K562 (cell line): ENCODE data around the gene WASF2. TPM values are rescaled to one million over a fixed set of nuclear protein-coding genes. Genes with fewer than 3 reads are reported as not detected.

Experiments used
- ATAC-seq: fragments of 200-7000 bp; cut with Tn5 transposase; 3 replicates; pipeline ENCODE4 v1.9.1; 2020; ENCODE audit warnings: moderate library complexity
- BruUV-seq: library from RNA; stranded (reverse); fragments of 400-500 nt; replicated peaks from 2 replicates; lab custom pipeline; 2021; lab: Mats Ljungman, UMichigan
- CTCF ChIA-PET: fragments of 300-600 bp; formaldehyde crosslinking; extraction: SDS; loops from one replicate; lab custom pipeline; 2021; ENCODE audit warnings: low intra/inter-chr PET ratio; lab: Yijun Ruan, JAX
- POLR2A ChIA-PET: fragments of 300-600, 350-650 bp; sonication (Branson Sonifier 250); formaldehyde crosslinking; extraction: SDS; loops from one replicate; lab custom pipeline; 2021; ENCODE audit warnings: antibody characterized with exemption, inconsistent platforms; lab: Yijun Ruan, JAX
- DNase-seq, 4 experiments: peaks; one replicate each; pipeline versions ENCODE4 v3.0.0 to v3.0.0-alpha.2; 2011 to 2018; ENCODE audit warnings: low spot score in 3 of 4, mixed read lengths in 3 of 4; ENCODE audit errors: extremely low read depth in 1 of 4
- FAIRE-seq: peaks from 2 replicates; lab custom pipeline; 2011; peaks lifted over from hg19 to GRCh38; lab: Jason Lieb, UNC
- H2AFZ ChIP-seq: 2 replicates; pipeline ENCODE4 v1.6.0; 2011; ENCODE audit warnings: low read depth, low read length, control low read depth, inconsistent platforms
- H3K27ac ChIP-seq: fragments of 200-600 bp; 3 replicates; pipeline ENCODE4 v1.8.0; 2011; ENCODE audit warnings: low read depth, mild to moderate bottlenecking, control low read depth, inconsistent platforms, low read length, moderate library complexity, mixed read lengths; ENCODE audit errors: extremely low read depth
- H3K27me3 ChIP-seq, 2 experiments: fragments of 300-600 bp in 1 of 2; 2 replicates in 1 of 2; 3 replicates in 1 of 2; pipeline versions ENCODE4 v1.6.0 to v1.8.0; 2011; ENCODE audit warnings: inconsistent platforms in 2 of 2, low read length in 2 of 2, mild to moderate bottlenecking in 1 of 2, mixed read lengths in 1 of 2, moderate library complexity in 1 of 2; ENCODE audit not compliant: control insufficient read depth in 2 of 2, insufficient read depth in 2 of 2
- H3K36me3 ChIP-seq: fragments of 300-600 bp; 3 replicates; pipeline ENCODE4 v1.8.0; 2011; ENCODE audit warnings: mild to moderate bottlenecking, low read length, inconsistent platforms; ENCODE audit not compliant: control insufficient read depth, insufficient read depth
- H3K4me1 ChIP-seq, 2 experiments: fragments of 200-600 bp in 1 of 2; replicated peaks in 1 of 2; 2 replicates in 1 of 2; 3 replicates in 1 of 2; pipeline versions ENCODE4 v1.5.1 to v1.8.0; 2011; ENCODE audit warnings: inconsistent platforms in 2 of 2, low read length in 2 of 2, mild to moderate bottlenecking in 1 of 2, mixed read lengths in 1 of 2, moderate library complexity in 1 of 2; ENCODE audit not compliant: control insufficient read depth in 2 of 2, insufficient read depth in 2 of 2
- H3K4me2 ChIP-seq: 2 replicates; pipeline ENCODE4 v1.6.1; 2011; ENCODE audit warnings: low read length, control low read depth, inconsistent platforms, mixed read lengths; ENCODE audit not compliant: insufficient read depth
- H3K4me3 ChIP-seq: fragments of 200-600 bp; sonication (generic), shearing (Covaris generic); 2 replicates; pipeline ENCODE4 v1.5.1; 2016; ENCODE audit warnings: control low read depth, inconsistent platforms
- H3K79me2 ChIP-seq: fragments of 200-600 bp; 3 replicates; pipeline ENCODE4 v1.8.0; 2011; ENCODE audit warnings: low read length, inconsistent platforms; ENCODE audit not compliant: control insufficient read depth, insufficient read depth
- H3K9ac ChIP-seq, 2 experiments: 2 replicates each; pipeline versions ENCODE4 v1.6.0 to v1.6.1; 2011; ENCODE audit warnings: low read depth in 2 of 2, low read length in 2 of 2, control low read depth in 1 of 2, inconsistent platforms in 1 of 2, mild to moderate bottlenecking in 1 of 2, mixed read lengths in 1 of 2; ENCODE audit not compliant: insufficient read depth in 1 of 2
- H3K9me1 ChIP-seq: one replicate; pipeline ENCODE4 v1.6.0; 2011; ENCODE audit warnings: inconsistent platforms, mild to moderate bottlenecking, low read length, moderate library complexity; ENCODE audit not compliant: control insufficient read depth, insufficient read depth
- H3K9me3 ChIP-seq: replicated peaks from 2 replicates; pipeline ENCODE4 v1.5.1; 2011; ENCODE audit warnings: low read depth, low read length, inconsistent platforms; ENCODE audit not compliant: control insufficient read depth, insufficient read depth
- H4K20me1 ChIP-seq: replicated peaks from 2 replicates; pipeline ENCODE4 v1.6.1; 2011; ENCODE audit warnings: low read length, inconsistent platforms, mixed read lengths; ENCODE audit not compliant: control insufficient read depth, insufficient read depth
- C11orf30 ChIP-seq: fragments of 450-650 bp; IDR thresholded peaks from 2 replicates; pipeline ENCODE4 v1.6.1; 2016; ENCODE audit warnings: low read depth, mild to moderate bottlenecking
- ESRRA ChIP-seq: fragments of 450-650 bp; IDR thresholded peaks from 2 replicates; pipeline ENCODE4 v1.6.1; 2014; ENCODE audit warnings: low read depth, mild to moderate bottlenecking, moderate library complexity, borderline replicate concordance
- NFXL1 ChIP-seq: fragments of 450-650 bp; formaldehyde crosslinking; IDR thresholded peaks from 2 replicates; pipeline ENCODE4 v1.4.0; 2021; ENCODE audit warnings: mild to moderate bottlenecking
- YY1 ChIP-seq, 3 experiments: IDR thresholded peaks; 2 replicates each; pipeline ENCODE4 v1.6.1; 2011; ENCODE audit warnings: low read length in 2 of 3, mild to moderate bottlenecking in 2 of 3, moderate library complexity in 2 of 3, borderline replicate concordance in 1 of 3, control low read depth in 1 of 3, low read depth in 1 of 3; ENCODE audit not compliant: insufficient read depth in 3 of 3, insufficient replicate concordance in 2 of 3, control insufficient read depth in 1 of 3, insufficient read length in 1 of 3; ENCODE audit errors: extremely low read depth in 1 of 3
- ZC3H4 ChIP-seq: sonication (generic); formaldehyde crosslinking; IDR thresholded peaks from 2 replicates; pipeline ENCODE4 v1.9.0; 2021; ENCODE audit warnings: missing genetic modification reagents, borderline replicate concordance
- ZNF347 ChIP-seq: fragments of 450-650 bp; formaldehyde crosslinking; IDR thresholded peaks from 2 replicates; pipeline ENCODE4 v1.4.0; 2020; ENCODE audit warnings: low read depth, mild to moderate bottlenecking, moderate library complexity
- ZZZ3 ChIP-seq: fragments of 450-650 bp; IDR thresholded peaks from 2 replicates; pipeline ENCODE4 v1.6.1; 2016; ENCODE audit warnings: antibody characterized with exemption, mild to moderate bottlenecking, moderate library complexity
- WGBS: fragments of 100-300 bp; shearing (Covaris generic); methylation state at CpG from one replicate; pipeline ENCODE4 v1.1.6; 2016; ENCODE audit warnings: low coverage, mixed read lengths; ENCODE audit not compliant: insufficient coverage; ENCODE audit errors: missing lambda C conversion rate; 5-methylcytosine and 5-hydroxymethylcytosine counted together
- in situ Hi-C: fragments of 300-500 bp; cut with MboI; formaldehyde crosslinking; loops from 4 replicates; pipeline ENCODE4 v1.15.0; 2018; ENCODE audit warnings: inconsistent platforms, mixed read lengths
- intact Hi-C: fragments of 100-400 bp; cut with micrococcal nuclease; formaldehyde crosslinking; loops from 2 replicates; pipeline ENCODE4 v1.14.2; 2022
- polyA plus RNA-seq, 8 experiments: library from polyadenylated mRNA; depleted of rRNA in 4 of 8; stranded (reverse) in 5 of 8; unstranded in 3 of 8; fragments of >200 nt; fragmentation: Nextera tagmentation in 2 of 8; fragmentation: Illumina TruSeq in 1 of 8; extraction: Ambion mirVana in 2 of 8; extraction: Trizol in 1 of 8; gene quantifications; 2 replicates each; pipeline versions ENCODE4 v1.2.1 to v1.2.3, GENCODE V29; 2011 to 2014; ENCODE audit warnings: inconsistent platforms in 1 of 8, missing spikeins in 1 of 8
- total RNA-seq, 7 experiments: library from RNA; depleted of rRNA in 6 of 7; stranded (reverse); fragments of >200 nt in 6 of 7; fragmentation: Illumina TruSeq in 2 of 7; extraction: Trizol in 2 of 7; gene quantifications; 2 replicates each; pipeline versions ENCODE4 v1.2.1 to v1.2.3, GENCODE V29; 2011 to 2021; ENCODE audit warnings: low replicate concordance in 1 of 7
- TF ChIP-seq, protein P1 (sequence below): fragments of 250-450 bp; sonication (Bioruptor Pico); IDR thresholded peaks from 2 replicates; pipeline ENCODE4 v1.8.0; 2022; ENCODE audit warnings: moderate library complexity, mild to moderate bottlenecking, inconsistent platforms
- TF ChIP-seq, protein P2 (sequence below): fragments of 250-450 bp; sonication (Bioruptor Pico); IDR thresholded peaks from 2 replicates; pipeline ENCODE4 v1.8.0; 2022; ENCODE audit warnings: inconsistent platforms, mild to moderate bottlenecking, moderate library complexity, borderline replicate concordance
- TF ChIP-seq, protein P3 (sequence below): fragments of 250-450 bp; sonication (Bioruptor Pico); IDR thresholded peaks from 2 replicates; pipeline ENCODE4 v1.5.0; 2021; ENCODE audit warnings: mild to moderate bottlenecking, moderate library complexity
- TF ChIP-seq, protein P4 (sequence below): sonication (generic); formaldehyde crosslinking; IDR thresholded peaks from 2 replicates; pipeline ENCODE4 v1.8.1; 2022; ENCODE audit warnings: missing genetic modification reagents

Gene WASF2
- total and polyA plus RNA-seq, 9 of the 15 experiments (the other 6 are each of a cell fraction or from before 2014, with no cell fraction given) = 8.2 to 163 (median 31.2) TPM

DNA sequence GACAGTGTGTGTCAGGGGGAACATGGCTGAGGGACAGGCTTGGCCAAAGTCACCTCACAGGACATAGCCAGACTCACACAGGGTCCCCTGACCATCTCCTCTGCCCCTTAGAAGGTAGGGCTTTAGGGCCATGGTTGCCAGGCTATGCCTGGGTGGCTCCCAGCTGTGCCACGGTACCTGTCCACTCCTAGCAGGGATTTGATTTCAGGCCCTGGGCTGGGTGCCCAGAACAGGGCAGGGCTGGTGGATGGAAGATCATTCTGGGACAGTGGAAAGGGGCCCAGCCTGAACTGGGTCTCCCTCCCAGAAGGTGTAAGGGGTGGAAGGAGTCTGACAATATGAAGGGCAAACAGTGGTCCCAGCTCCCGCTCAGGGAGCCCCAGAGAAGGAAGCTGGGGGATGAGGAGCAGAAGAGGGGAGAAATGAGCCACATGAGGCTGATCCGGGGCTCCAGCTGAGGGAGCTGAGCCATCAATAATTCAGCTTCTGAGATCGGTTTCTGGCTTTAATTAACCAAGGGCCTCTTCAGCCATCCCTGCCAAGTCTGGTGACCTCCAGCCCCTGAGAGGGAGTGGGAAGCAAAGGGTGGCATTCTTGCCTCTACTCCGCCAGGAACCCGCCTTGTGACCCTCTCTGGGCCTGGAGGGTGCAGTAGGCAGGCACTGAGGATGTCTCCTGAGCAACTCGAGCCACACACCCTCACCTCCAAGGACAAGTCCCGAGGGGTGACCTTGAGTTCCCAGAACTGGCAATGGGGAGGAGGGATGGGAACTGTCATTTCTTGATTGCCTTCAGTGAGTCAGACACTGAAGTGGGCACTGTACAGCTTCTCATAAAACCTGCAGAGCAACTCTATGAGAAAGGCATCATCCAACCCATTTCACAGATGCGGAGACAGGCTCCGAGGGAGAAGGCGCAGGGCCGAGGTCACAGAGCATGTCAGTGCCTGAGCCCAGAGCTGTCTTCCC is 108.9 kb downstream of the WASF2 start:
- CTCF ChIA-PET = no interaction called here
- FAIRE-seq = no peak
- TF ChIP-seq, protein P1, sequence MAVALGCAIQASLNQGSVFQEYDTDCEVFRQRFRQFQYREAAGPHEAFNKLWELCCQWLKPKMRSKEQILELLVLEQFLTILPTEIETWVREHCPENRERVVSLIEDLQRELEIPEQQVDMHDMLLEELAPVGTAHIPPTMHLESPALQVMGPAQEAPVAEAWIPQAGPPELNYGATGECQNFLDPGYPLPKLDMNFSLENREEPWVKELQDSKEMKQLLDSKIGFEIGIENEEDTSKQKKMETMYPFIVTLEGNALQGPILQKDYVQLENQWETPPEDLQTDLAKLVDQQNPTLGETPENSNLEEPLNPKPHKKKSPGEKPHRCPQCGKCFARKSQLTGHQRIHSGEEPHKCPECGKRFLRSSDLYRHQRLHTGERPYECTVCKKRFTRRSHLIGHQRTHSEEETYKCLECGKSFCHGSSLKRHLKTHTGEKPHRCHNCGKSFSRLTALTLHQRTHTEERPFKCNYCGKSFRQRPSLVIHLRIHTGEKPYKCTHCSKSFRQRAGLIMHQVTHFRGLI = no peak
- TF ChIP-seq YY1 (IDR thresholded peaks at IDR 0.05; ENCODE audit: borderline replicate concordance in 1 of 3, control insufficient read depth in 1 of 3, extremely low read depth in 1 of 3, insufficient read depth in 3 of 3, insufficient read length in 1 of 3, insufficient replicate concordance in 2 of 3, low read depth in 1 of 3, low read length in 2 of 3) = no peak
- TF ChIP-seq ZNF347 (CRISPR knock-in tag) = no peak
- no peak for TF ChIP-seq ZZZ3
- TF ChIP-seq C11orf30 = no peak
- no peak for TF ChIP-seq ZC3H4
- TF ChIP-seq, protein P2, sequence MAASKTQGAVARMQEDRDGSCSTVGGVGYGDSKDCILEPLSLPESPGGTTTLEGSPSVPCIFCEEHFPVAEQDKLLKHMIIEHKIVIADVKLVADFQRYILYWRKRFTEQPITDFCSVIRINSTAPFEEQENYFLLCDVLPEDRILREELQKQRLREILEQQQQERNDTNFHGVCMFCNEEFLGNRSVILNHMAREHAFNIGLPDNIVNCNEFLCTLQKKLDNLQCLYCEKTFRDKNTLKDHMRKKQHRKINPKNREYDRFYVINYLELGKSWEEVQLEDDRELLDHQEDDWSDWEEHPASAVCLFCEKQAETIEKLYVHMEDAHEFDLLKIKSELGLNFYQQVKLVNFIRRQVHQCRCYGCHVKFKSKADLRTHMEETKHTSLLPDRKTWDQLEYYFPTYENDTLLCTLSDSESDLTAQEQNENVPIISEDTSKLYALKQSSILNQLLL (CRISPR knock-in tag) = 0 out of 2 replicates have a peak, but pooled peaks have one; percentile 19
- TF ChIP-seq ESRRA = peak; percentile 79
- TF ChIP-seq NFXL1 (CRISPR knock-in tag) = no peak
- TF ChIP-seq, protein P3, sequence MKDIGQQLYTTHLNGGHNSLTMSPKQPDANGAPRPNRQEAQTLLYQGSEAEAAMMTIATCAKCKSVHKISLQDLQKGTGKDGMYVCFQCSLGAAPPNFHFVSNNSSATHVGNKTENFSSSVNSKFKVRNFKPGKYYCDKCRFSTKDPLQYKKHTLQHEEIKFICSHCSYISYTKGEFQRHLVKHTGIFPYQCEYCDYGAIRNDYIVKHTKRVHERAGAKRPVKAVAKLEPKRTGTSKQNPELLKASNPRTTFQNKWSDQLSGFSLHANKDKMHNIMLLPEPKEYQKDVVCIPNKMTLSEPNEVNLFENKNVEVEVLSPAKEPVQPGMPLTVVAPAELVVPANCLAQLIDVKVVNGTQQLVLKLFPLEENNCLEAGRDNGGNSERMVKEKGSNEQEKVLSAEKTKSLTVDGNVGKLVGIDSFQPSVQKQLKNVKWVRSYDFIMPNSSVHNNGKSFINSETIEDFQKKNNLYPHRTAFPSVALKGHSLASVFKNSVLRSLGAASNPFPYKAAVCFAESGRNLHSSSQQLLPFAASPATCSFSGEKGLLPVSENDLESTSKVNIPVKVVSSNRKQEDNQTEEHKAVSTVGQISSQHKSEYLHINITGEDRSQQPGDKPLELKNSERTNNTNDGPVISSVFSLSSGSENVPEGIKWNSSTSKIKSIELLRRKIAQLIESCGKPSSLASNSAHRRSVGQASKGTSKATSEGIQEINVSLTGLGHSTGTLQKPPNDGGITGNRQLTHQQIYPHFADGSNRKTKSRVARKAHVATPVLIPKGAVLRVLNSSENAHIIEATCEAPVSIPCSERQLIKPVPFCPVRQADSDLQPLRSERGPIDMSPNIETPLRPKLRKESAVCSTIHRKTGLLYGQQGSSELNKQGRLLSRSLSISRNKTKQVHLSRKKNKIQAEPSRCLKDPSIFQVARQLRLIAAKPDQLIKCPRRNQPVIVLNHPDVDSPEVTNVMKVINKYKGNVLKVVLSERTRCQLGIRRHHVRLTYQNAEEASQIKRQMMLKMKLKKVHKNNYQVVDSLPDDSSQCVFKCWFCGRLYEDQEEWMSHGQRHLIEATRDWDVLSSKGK (CRISPR knock-in tag) = no peak
- TF ChIP-seq, protein P4, sequence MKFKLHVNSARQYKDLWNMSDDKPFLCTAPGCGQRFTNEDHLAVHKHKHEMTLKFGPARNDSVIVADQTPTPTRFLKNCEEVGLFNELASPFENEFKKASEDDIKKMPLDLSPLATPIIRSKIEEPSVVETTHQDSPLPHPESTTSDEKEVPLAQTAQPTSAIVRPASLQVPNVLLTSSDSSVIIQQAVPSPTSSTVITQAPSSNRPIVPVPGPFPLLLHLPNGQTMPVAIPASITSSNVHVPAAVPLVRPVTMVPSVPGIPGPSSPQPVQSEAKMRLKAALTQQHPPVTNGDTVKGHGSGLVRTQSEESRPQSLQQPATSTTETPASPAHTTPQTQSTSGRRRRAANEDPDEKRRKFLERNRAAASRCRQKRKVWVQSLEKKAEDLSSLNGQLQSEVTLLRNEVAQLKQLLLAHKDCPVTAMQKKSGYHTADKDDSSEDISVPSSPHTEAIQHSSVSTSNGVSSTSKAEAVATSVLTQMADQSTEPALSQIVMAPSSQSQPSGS = no peak

More for the DNA sequence above, 108.9 kb downstream of the WASF2 start:
- H3K4me2 ChIP-seq = no peak overlapping the region
- DNase-seq (no peak), ATAC-seq (no peak)
- no peak overlapping the region for H2AFZ ChIP-seq
- H3K9me3 ChIP-seq = no peaks in the 10 kb centered on the region
- no TSS peak for BruUV-seq
- in situ Hi-C loops = no loop called here
- H3K4me3 ChIP-seq = no peak overlapping the region
- H4K20me1 ChIP-seq = no peaks in the 10 kb centered on the region; the same call in 1 of the 2 replicates
- peaks cover 9 to 42% of the 10 kb centered on the region in 2 experiments for H3K4me1 ChIP-seq
- no peaks in the 10 kb centered on the region for H3K9me1 ChIP-seq
- H3K36me3 ChIP-seq = no peaks in the 10 kb centered on the region
- WGBS = 54% methylated on average over 12 of the region's 12 CpGs
- no peaks in the 10 kb centered on the region for H3K79me2 ChIP-seq
- H3K9ac ChIP-seq = peak overlapping the region in 1 of 2 experiments; percentile 82; a peak in 2 of 4 replicates
- POLR2A ChIA-PET = interaction anchor here (0.7 to 2.7 kb wide), 2 partner anchors 15 to 48 kb away, joined by 4 to 20 read pairs; partner anchors contain the start of gene MAP3K6
- H3K27me3 ChIP-seq = no peaks in the 10 kb centered on the region
- H3K27ac ChIP-seq = no peak overlapping the region
- intact Hi-C loops = no loop called here
